ENCODE measurements around the gene TRIP6.

The TRIP6 gene

DNA sequence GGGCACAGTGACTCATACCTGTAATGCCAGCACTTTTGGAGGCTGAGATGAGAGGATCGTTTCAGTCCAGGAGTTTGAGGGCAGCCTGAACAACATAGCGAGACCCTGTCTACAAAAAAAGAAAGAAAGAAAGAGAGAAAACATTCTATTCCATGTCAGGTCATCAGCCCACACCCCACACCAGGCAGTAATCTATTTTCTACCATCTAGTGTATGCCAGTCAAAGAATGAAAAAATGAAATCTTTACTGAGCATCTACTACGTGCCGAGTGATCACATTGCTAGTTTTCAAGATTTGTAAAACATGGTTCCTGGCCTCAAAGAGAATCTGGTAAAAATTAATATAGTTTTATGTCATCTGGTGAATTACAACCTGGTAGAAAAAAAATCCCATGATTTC, 36.8 kb upstream of the TRIP6 start:
- Histone ChIP-seq H4K20me1 (peaks cover 0 to 12% (median 10%) of the 10 kb centered on the region in 11 experiments; a peak in 16 of 22 replicates), H3K36me3 (peaks cover 0 to 1% (median 0%) of the 10 kb centered on the region in 11 experiments; a peak in 1 of 22 replicates), H3K4me3 (no peak overlapping the region), H3K4me1 (peaks cover 17 to 41% (median 28%) of the 10 kb centered on the region in 10 experiments), H3K9ac (peak overlapping the region in 1 of 11 experiments; percentile 27; a peak in 2 of 22 replicates), H3K27ac (no peak overlapping the region), H3K4me2 (no peak overlapping the region; a peak in 1 of 22 replicates), H3K27me3 (no peaks in the 10 kb centered on the region), H3K9me3 (replicated peaks in 1 of 11) (no peaks in the 10 kb centered on the region)
- TF ChIP-seq Cebpa-rat (IDR thresholded peaks at IDR 0.05), result no peak

DNA sequence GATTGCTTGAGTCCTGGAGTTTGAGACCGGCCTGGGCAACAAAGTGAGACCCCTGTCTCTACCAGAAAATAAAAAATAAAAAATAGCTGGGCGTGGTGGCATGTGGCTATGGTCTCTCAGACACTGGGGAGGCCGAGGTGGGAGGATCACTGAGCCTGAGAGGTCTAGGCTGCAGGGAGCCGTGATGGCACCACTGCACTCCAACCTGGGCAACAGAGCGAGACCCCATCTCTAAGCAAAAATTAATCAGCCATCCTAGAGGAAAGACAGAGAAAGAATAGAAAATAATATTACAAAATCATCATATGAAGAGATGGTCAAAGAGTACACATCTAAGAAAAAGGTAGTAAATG, 34.9 kb upstream of the TRIP6 start:
- Histone ChIP-seq H3K36me3 (no peaks in the 10 kb centered on the region), H3K9me3 (replicated peaks in 1 of 11) (no peaks in the 10 kb centered on the region), H3K4me3 (no peak overlapping the region), H3K27me3 (no peaks in the 10 kb centered on the region), H3K9ac (no peak overlapping the region), H4K20me1 (no peaks in the 10 kb centered on the region), H3K4me2 (no peak overlapping the region), H3K27ac (no peak overlapping the region), H3K4me1 (peaks cover 19 to 55% (median 37%) of the 10 kb centered on the region in 10 experiments)
- TF ChIP-seq Cebpa-rat (IDR thresholded peaks at IDR 0.05), result no peak

DNA sequence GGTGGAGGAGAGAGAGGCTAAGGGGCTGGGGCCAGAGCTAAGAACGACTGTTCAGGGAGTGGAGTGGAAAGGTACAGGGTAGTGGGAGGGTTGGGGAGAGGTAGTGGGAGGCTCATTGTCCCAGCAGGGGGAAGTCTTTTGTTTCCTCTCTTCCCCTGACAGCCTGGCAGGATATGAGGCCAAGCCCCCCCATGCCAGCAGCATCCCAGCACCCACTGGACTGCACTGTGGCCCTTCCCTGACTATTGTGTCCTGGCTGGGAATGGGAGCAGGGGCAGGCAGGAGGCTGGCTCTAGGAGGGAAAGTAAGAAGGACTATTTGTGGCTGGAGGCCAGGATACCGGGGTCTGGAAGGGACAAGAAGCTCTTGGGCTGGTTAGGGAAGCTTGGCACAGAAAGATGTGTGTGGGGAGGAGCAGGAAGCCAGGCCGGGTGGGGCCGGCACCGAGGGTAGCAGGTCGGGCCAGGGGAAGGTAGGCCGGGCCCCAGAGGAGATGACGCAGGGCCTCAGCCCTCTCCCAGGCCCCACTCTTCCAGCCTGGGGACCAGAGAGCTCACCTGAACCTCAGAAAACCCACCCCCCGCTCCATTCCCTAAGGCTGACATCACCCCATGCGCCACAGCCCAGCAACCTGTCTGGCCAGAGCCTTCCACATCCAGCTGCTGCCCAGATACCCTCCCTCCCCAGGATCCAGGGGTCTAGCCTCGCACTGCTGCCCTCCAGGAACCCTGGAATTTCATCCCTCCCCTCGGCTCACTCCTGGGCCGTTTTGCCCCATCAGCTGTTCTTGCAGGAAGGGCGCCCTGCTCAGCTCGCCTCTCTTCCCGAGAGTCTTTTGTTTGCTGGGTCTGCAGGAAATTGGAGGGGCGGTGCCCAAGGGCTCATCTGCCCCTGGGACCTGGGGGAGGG, 31.0 kb upstream of the TRIP6 start:
- peak overlapping the region; percentile 85 to 97 (median 93) for H3K4me2 ChIP-seq
- peak overlapping the region; percentile 75 to 93 (median 86) for H3K27ac ChIP-seq
- no peaks in the 10 kb centered on the region for H3K9me3 ChIP-seq (replicated peaks in 1 of 11)
- H3K27me3 ChIP-seq, result no peaks in the 10 kb centered on the region
- no peak for TF ChIP-seq Cebpa-rat (IDR thresholded peaks at IDR 0.05)
- H4K20me1 ChIP-seq, result no peaks in the 10 kb centered on the region
- H3K4me1 ChIP-seq, result peaks cover 13 to 43% (median 22%) of the 10 kb centered on the region in 10 experiments
- peak overlapping the region; percentile 7 to 65 (median 52); a peak in 18 of 20 replicates for H3K4me3 ChIP-seq
- peak overlapping the region; percentile 64 to 82 (median 79); a peak in 21 of 22 replicates for H3K9ac ChIP-seq
- no peaks in the 10 kb centered on the region for H3K36me3 ChIP-seq

DNA sequence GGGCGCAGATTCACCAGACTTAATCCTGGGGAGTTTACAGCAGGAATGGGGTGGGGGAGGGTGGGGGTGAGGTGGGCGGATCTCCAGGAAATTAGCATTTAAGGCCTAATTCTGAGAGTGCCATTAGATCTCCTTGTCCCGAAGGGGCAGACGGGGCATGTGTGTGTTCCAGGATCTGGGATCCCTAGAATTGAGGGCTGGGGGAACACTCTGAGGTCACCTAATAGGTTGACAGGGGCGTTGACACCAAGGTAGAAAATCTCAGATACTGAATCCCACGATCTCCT, 30.4 kb upstream of the TRIP6 start:
- Histone ChIP-seq H3K4me2 (peak overlapping the region; percentile 85 to 97 (median 93)), H3K9ac (peak overlapping the region; percentile 33 to 82 (median 79); a peak in 21 of 22 replicates), H3K9me3 (replicated peaks in 1 of 11) (no peaks in the 10 kb centered on the region), H3K27me3 (no peaks in the 10 kb centered on the region), H3K36me3 (no peaks in the 10 kb centered on the region), H3K4me1 (peaks cover 13 to 43% (median 23%) of the 10 kb centered on the region in 10 experiments), H3K27ac (peak overlapping the region; percentile 51 to 93 (median 86); a peak in 21 of 22 replicates), H3K4me3 (peak overlapping the region; percentile 27 to 65 (median 48); a peak in 15 of 20 replicates), H4K20me1 (no peaks in the 10 kb centered on the region)
- no peak for TF ChIP-seq Cebpa-rat (IDR thresholded peaks at IDR 0.05)

DNA sequence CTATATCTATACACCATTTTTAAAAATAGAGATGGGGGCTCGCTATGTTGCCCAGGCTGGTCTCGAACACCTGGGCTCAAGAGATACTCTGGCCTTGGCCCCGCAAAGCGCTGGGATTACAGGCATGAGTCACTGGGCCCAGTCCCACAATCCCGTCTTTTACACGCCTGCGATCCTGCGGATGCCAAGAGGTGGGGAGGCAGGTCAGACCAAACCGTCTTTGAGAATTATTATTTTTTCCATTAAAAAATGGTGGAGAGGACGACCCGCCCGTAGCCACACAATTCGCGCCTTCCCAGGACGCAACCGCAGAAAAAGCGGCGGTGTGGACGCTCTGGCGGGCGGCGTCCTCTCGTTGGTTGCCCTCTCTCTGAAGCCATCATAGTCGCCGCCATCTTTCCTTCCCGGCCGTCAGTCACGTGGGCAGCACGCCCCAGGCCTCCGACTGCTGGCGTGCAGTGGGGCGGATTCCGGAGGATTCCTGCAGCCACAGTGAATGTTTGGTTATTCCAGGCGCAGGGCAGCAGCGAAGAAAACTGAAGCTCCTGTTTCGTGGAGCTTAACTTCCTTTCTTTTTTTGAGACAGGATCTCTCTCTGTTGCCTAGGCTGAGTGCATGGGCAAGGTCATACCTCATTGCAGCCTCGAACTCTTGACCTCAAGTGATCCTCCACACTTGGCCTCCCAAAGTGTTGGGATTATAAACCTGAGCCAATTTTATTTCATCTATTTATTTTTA, 29.9 kb upstream of the TRIP6 start:
- Histone ChIP-seq H4K20me1 (no peaks in the 10 kb centered on the region), H3K27ac (peak overlapping the region; percentile 51 to 93 (median 86); a peak in 21 of 22 replicates), H3K27me3 (no peaks in the 10 kb centered on the region), H3K9ac (peak overlapping the region; percentile 33 to 82 (median 79); a peak in 21 of 22 replicates), H3K9me3 (replicated peaks in 1 of 11) (no peaks in the 10 kb centered on the region), H3K4me1 (peaks cover 13 to 43% (median 25%) of the 10 kb centered on the region in 10 experiments), H3K4me3 (peak overlapping the region; percentile 27 to 61 (median 43); a peak in 15 of 20 replicates), H3K36me3 (no peaks in the 10 kb centered on the region), H3K4me2 (peak overlapping the region; percentile 85 to 97 (median 93))
- TF ChIP-seq Cebpa-rat (IDR thresholded peaks at IDR 0.05), result no peak

DNA sequence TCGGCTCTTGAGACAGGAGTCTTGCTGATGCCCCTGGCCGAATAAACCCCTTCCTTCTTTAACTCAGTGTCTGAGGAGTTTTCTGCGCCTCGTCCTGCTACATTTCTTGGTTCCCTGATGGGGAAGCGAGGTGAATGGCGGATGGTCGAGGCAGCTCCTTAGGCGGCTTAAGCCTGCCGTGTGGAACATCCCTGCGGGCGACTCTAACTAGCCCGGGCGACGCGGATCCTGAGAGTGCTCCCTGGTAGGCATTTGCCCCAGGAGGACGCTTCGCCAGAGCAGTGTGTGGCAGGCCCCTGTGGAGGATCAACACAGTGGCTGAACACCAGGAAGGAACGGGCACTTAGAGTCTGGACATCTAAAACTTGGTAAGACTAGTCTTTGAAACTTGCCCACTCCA, 27.8 kb upstream of the TRIP6 start:
- no peak overlapping the region for H3K27ac ChIP-seq
- H3K9ac ChIP-seq, result 0 out of 22 replicates have a peak overlapping the region, but pooled peaks of 5 of the 11 experiments have one; percentile 0 to 31 (median 17)
- no peaks in the 10 kb centered on the region for H4K20me1 ChIP-seq
- no peaks in the 10 kb centered on the region for H3K36me3 ChIP-seq
- H3K9me3 ChIP-seq (replicated peaks in 1 of 11), result no peaks in the 10 kb centered on the region
- no peaks in the 10 kb centered on the region for H3K27me3 ChIP-seq
- peaks cover 17 to 43% (median 26%) of the 10 kb centered on the region in 10 experiments for H3K4me1 ChIP-seq
- TF ChIP-seq Cebpa-rat (IDR thresholded peaks at IDR 0.05), result no peak
- H3K4me2 ChIP-seq, result no peak overlapping the region
- no peak overlapping the region for H3K4me3 ChIP-seq

DNA sequence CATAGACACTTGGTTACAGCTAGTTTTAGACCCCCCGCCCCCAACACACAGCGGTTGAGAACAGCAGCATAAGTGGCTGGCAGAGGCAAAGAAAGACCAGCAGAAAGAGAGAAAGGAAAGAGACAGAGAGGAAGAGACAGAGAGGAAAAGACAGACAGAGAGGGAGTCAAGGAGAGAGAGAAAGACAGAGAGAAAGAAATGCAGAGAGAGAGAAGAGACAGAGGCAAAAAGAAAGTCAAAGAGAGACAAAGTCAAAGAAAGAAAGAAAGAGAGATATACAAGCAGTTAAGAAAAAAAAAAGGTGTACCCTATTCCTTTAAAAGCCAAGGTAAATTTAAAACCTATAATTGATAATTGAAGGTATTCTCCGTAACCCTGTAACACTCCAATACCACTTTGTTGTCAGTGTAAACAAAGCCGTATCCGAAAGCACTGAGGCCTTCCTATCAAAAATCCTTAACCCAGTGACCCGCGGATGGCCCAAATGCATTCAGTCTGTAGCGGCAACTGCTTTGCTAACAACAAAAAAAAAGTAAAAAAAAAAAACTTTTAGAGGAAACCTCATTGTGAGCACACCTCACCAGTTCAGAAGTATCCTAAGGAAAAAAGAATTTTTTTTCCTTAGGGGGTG, 26.6 kb upstream of the TRIP6 start:
- Histone ChIP-seq H3K27ac (peak overlapping the region in 1 of 11 experiments; percentile 10; a peak in 1 of 22 replicates), H3K4me2 (no peak overlapping the region), H3K9ac (peak overlapping the region in 2 of 11 experiments; percentile 5 to 39; a peak in 1 of 22 replicates), H3K9me3 (replicated peaks in 1 of 11) (no peaks in the 10 kb centered on the region), H3K27me3 (no peaks in the 10 kb centered on the region), H3K4me1 (peaks cover 19 to 37% (median 27%) of the 10 kb centered on the region in 10 experiments), H3K4me3 (no peak overlapping the region), H3K36me3 (no peaks in the 10 kb centered on the region), H4K20me1 (no peaks in the 10 kb centered on the region)
- no peak for TF ChIP-seq Cebpa-rat (IDR thresholded peaks at IDR 0.05)

DNA sequence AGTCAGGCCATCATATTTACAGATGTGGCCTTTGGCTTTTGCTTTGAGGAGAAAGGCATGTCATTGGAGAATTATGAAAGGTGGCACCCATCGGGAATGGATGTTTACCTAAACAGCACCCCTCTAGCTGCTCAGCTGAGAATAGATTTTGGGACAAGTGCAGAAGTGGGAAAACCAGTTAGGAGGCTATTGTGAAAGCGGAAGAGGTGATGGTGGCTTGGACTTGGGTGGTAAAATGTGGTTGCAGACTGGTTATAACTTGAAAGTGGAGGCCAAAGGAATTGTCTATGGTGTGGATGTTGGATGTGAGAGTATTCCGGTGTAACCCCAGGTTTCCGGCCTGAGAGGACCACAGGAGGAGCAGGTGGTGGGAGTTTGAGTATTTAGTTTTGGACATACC, 19.8 kb upstream of the TRIP6 start:
- Histone ChIP-seq H4K20me1 (no peaks in the 10 kb centered on the region), H3K9ac (no peak overlapping the region), H3K4me2 (no peak overlapping the region), H3K9me3 (replicated peaks in 1 of 11) (no peaks in the 10 kb centered on the region), H3K4me3 (no peak overlapping the region), H3K27ac (no peak overlapping the region), H3K4me1 (peaks cover 0 to 21% (median 10%) of the 10 kb centered on the region in 10 experiments; a peak in 16 of 20 replicates), H3K27me3 (no peaks in the 10 kb centered on the region), H3K36me3 (no peaks in the 10 kb centered on the region)
- no peak for TF ChIP-seq Cebpa-rat (IDR thresholded peaks at IDR 0.05)

All from BLaER1 treated with 17β-estradiol and CSF1 and Interleukin-3, amounts not matched to agents 10 nM and 100 nM (cell line).